Testis (tissue), 3 donors: ENCODE results near the gene HIGD2A. TPM values are rescaled to one million over a fixed set of nuclear protein-coding genes. Genes with fewer than 3 reads are reported as not detected.

Source experiments
- DNase-seq: peaks from one replicate; pipeline ENCODE4 v3.0.0-alpha.2; 2019
- H3K27ac ChIP-seq, 2 donors: fragments of 200-600 bp; sonication (generic); one replicate each; pipeline ENCODE4 v1.5.1; 2019
- H3K27me3 ChIP-seq: fragments of 200-600 bp; sonication (generic); one replicate; pipeline ENCODE4 v1.5.1; 2019
- H3K36me3 ChIP-seq: fragments of 200-600 bp; sonication (generic); one replicate; pipeline ENCODE4 v1.5.1; 2017; ENCODE audit warnings: low read depth; ENCODE audit errors: missing control alignments
- H3K4me1 ChIP-seq: fragments of 200-600 bp; sonication (generic); one replicate; pipeline ENCODE4 v1.5.1; 2019
- H3K4me3 ChIP-seq, 2 donors: fragments of 200-600 bp; sonication (generic); one replicate each; pipeline ENCODE4 v1.5.1; 2017 to 2019
- H3K9me3 ChIP-seq: fragments of 200-600 bp; sonication (generic); one replicate; pipeline ENCODE4 v1.5.1; 2017
- CTCF ChIP-seq, 3 experiments: fragments of 450-650 bp in 2 of 3; fragments of 200-600 bp in 1 of 3; sonication (generic) in 1 of 3; IDR thresholded peaks; one replicate each; pipeline ENCODE4 v1.5.1; 2016 to 2019; ENCODE audit warnings: antibody characterized with exemption in 3 of 3, mild to moderate bottlenecking in 2 of 3, moderate library complexity in 1 of 3
- POLR2A ChIP-seq: fragments of 450-650 bp; IDR thresholded peaks from one replicate; pipeline ENCODE4 v1.6.1; 2017; ENCODE audit warnings: antibody characterized with exemption, mild to moderate bottlenecking, moderate library complexity
- WGBS, 2 donors: methylation state at CpG; one replicate each; pipeline ENCODE4 v1.1.5; 2018; 5-methylcytosine and 5-hydroxymethylcytosine counted together
- intact Hi-C: fragments of 100-400 bp; cut with DNase I; formaldehyde crosslinking; loops from one replicate; pipeline ENCODE4 v1.15.1; 2023; ENCODE audit warnings: low total_unique reads
- polyA plus RNA-seq: library from polyadenylated mRNA; stranded (reverse); fragments of 350-450 nt; fragmentation: Illumina TruSeq; extraction: RNeasy Lipid Tissue Mini Kit (QIAGEN cat#74804); gene quantifications from one replicate; pipeline ENCODE4 v1.2.3, GENCODE V29; 2014; ENCODE audit warnings: low read depth, low replicate concordance; ENCODE audit not compliant: insufficient read depth
- total RNA-seq, 2 donors: library from RNA; depleted of rRNA; stranded (reverse); fragments of >200 nt; gene quantifications; one replicate each; pipeline ENCODE4 v1.2.3, GENCODE V29; 2016

The HIGD2A gene
- total and polyA plus RNA-seq, 3 donors from 2014 or later, result 128 to 184 (median 129) TPM

GRCh38 chr5:176414704-176415103 is 26.2 kb downstream of the HIGD2A start:
- H3K4me3 ChIP-seq, result no peak overlapping the region

GRCh38 chr5:176415240-176415951 is 26.8 kb downstream of the HIGD2A start:
- Histone ChIP-seq H3K27ac (peak overlapping the region; percentile 84 to 87), H3K36me3 (no peaks in the 10 kb centered on the region), H3K27me3 (no peaks in the 10 kb centered on the region), H3K4me3 (peak overlapping the region; percentile 72 to 95), H3K4me1 (peaks cover 34% of the 10 kb centered on the region), H3K9me3 (no peaks in the 10 kb centered on the region)
- intact Hi-C loops, result loop anchor here (10.0 kb wide), 1 partner anchor 119 kb away; the partner anchor contains the start of gene RNF44
- DNase-seq, result peak; percentile 30
- TF ChIP-seq POLR2A (no peak), CTCF (IDR thresholded peaks at IDR 0.05) (no peak)
- 48 to 49% methylated on average over 11 to 13 of the region's 13 CpGs for WGBS, 2 donors

More at GRCh38 chr5:176414704-176415103, 26.2 kb downstream of the HIGD2A start:
- no peak for DNase-seq
- H3K27me3 ChIP-seq, result no peaks in the 10 kb centered on the region
- intact Hi-C loops, result loop anchor here (10.0 kb wide), 1 partner anchor 120 kb away; the partner anchor contains the start of gene RNF44
- H3K9me3 ChIP-seq, result no peaks in the 10 kb centered on the region
- H3K36me3 ChIP-seq, result no peaks in the 10 kb centered on the region
- H3K4me1 ChIP-seq, result peaks cover 34% of the 10 kb centered on the region
- WGBS, 2 donors, result 28 to 45% methylated on average over 3 of the region's 3 CpGs
- TF ChIP-seq CTCF (IDR thresholded peaks at IDR 0.05) (no peak), POLR2A (no peak)
- H3K27ac ChIP-seq, result peak overlapping the region in 1 of 2 donors; percentile 87

- DNase-seq, result peak; percentile 92
- Histone ChIP-seq H3K4me3 (peak within 1 kb of the TSS; percentile 72 to 95), H3K27me3 (no peaks in the 10 kb centered on the region), H3K4me1 (peaks cover 34% of the 10 kb centered on the region), H3K36me3 (no peaks in the 10 kb centered on the region), H3K9me3 (no peaks in the 10 kb centered on the region), H3K27ac (peak within 1 kb of the TSS; percentile 84 to 87)
- 1 to 5% methylated on average over 18 to 62 of the region's 107 CpGs for WGBS, 2 donors
- TF ChIP-seq POLR2A (peak; percentile 36), CTCF (IDR thresholded peaks at IDR 0.05) (peak; percentile 74 to 94 (median 92))
- intact Hi-C loops, result loop anchor here (10.0 kb wide), 1 partner anchor 119 kb away; the partner anchor contains the start of gene RNF44
Measured at GRCh38 chr5:176415952-176416924, 27.7 kb downstream of the HIGD2A start, which contains the start of gene CLTB. CLTB (minus strand) TSS chr5:176416539; CDS start chr5:176416363, 176 bp downstream.

- H3K27ac ChIP-seq, result peak overlapping the region; percentile 37 to 87
- H3K36me3 ChIP-seq, result no peaks in the 10 kb centered on the region
- TF ChIP-seq CTCF (IDR thresholded peaks at IDR 0.05), result no peak
- no peak for TF ChIP-seq POLR2A
- H3K4me1 ChIP-seq, result peaks cover 34% of the 10 kb centered on the region
- no peaks in the 10 kb centered on the region for H3K9me3 ChIP-seq
- intact Hi-C loops, result loop anchor here (10.0 kb wide), 1 partner anchor 118 kb away; the partner anchor contains the start of gene RNF44
- no peaks in the 10 kb centered on the region for H3K27me3 ChIP-seq
- H3K4me3 ChIP-seq, result peak overlapping the region; percentile 42 to 95
- 42 to 59% methylated on average over 10 to 11 of the region's 11 CpGs for WGBS, 2 donors
- DNase-seq, result no peak
Measured at GRCh38 chr5:176416965-176417364, 28.4 kb downstream of the HIGD2A start.
